ENCODE measurements around the gene TMEM151B. TPM values are rescaled to one million over a fixed set of nuclear protein-coding genes. Genes with fewer than 3 reads are reported as not detected.

Gene TMEM151B
- total and polyA plus RNA-seq, 2 experiments from 2014 or later: 0.30 TPM

- Histone ChIP-seq H3K4me2 (no peak overlapping the region), H3K4me1 (ENCODE audit: insufficient read depth) (no peaks in the 10 kb centered on the region), H3K27me3 (peaks cover 24% of the 10 kb centered on the region), H3K27ac (no peak overlapping the region), H3K4me3 (no peak overlapping the region), H3K9me2 (replicated peaks; ENCODE audit: insufficient read depth) (no peaks in the 10 kb centered on the region), H4K20me1 (ENCODE audit: insufficient read depth, poor library complexity, severe bottlenecking) (no peaks in the 10 kb centered on the region), H2AFZ (no peak overlapping the region), H3K79me2 (no peaks in the 10 kb centered on the region), H3K36me3 (replicated peaks; ENCODE audit: insufficient read depth, low read depth) (no peaks in the 10 kb centered on the region), H3K9me3 (ENCODE audit: low read depth) (no peaks in the 10 kb centered on the region)
- TF ChIP-seq, protein P1, sequence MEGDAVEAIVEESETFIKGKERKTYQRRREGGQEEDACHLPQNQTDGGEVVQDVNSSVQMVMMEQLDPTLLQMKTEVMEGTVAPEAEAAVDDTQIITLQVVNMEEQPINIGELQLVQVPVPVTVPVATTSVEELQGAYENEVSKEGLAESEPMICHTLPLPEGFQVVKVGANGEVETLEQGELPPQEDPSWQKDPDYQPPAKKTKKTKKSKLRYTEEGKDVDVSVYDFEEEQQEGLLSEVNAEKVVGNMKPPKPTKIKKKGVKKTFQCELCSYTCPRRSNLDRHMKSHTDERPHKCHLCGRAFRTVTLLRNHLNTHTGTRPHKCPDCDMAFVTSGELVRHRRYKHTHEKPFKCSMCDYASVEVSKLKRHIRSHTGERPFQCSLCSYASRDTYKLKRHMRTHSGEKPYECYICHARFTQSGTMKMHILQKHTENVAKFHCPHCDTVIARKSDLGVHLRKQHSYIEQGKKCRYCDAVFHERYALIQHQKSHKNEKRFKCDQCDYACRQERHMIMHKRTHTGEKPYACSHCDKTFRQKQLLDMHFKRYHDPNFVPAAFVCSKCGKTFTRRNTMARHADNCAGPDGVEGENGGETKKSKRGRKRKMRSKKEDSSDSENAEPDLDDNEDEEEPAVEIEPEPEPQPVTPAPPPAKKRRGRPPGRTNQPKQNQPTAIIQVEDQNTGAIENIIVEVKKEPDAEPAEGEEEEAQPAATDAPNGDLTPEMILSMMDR (IDR thresholded peaks at IDR 0.05; ENCODE audit: poor library complexity): no peak
- TF ChIP-seq EZH2phosphoT487 (IDR thresholded peaks at IDR 0.05; ENCODE audit: low read depth, severe bottlenecking, unreplicated experiment): no peak
- no peak for TF ChIP-seq EZH2 (IDR thresholded peaks at IDR 0.05; ENCODE audit: borderline replicate concordance)
- 40% methylated on average over 7 of the region's 7 CpGs for WGBS (ENCODE audit: low lambda C conversion rate, missing lambda C conversion rate)
- no peak for DNase-seq (ENCODE audit: low spot score)
Observed at GRCh38 chr6:44332585-44332984, 62.3 kb downstream of the TMEM151B start.

DNA sequence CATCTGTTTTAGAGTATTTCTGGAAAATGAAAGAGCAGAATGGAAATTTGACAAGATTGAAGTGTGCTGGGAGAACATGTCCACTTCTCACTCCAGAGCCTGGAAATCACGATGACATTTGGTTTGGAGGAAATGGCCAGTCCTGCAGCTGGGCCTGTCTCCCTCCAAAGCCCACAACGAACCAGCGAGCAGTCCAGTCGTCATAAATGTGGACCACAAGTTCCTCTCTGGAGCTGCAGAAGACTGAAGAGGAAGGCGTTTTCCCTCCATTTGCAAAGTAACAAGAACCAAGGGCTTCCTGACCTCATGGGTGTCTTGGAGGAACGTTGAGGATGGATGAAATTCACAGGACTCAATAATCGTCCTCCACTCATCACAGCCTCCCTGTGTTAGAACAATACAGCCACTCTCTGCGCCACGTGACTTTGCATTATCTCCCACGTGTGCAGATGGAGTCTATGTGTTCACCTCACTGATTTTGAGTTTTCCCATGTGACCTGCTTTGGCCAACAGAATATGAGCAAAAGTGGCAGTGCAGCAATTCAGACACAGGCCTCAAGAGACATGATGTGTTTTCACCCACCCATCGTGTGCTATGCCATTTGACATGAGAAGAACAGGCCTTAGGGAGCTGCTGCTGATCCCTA is 63.1 kb downstream of the TMEM151B start:
- Histone ChIP-seq H3K36me3 (replicated peaks; ENCODE audit: insufficient read depth, low read depth) (no peaks in the 10 kb centered on the region), H3K27me3 (peaks cover 21% of the 10 kb centered on the region), H3K27ac (no peak overlapping the region), H3K79me2 (no peaks in the 10 kb centered on the region), H2AFZ (no peak overlapping the region), H3K4me2 (no peak overlapping the region), H3K9me3 (ENCODE audit: low read depth) (no peaks in the 10 kb centered on the region), H3K4me1 (ENCODE audit: insufficient read depth) (no peaks in the 10 kb centered on the region), H3K4me3 (no peak overlapping the region), H4K20me1 (ENCODE audit: insufficient read depth, poor library complexity, severe bottlenecking) (no peaks in the 10 kb centered on the region), H3K9me2 (replicated peaks; ENCODE audit: insufficient read depth) (no peaks in the 10 kb centered on the region)
- TF ChIP-seq, protein P1 (IDR thresholded peaks at IDR 0.05; ENCODE audit: poor library complexity): no peak
- TF ChIP-seq EZH2 (IDR thresholded peaks at IDR 0.05; ENCODE audit: borderline replicate concordance) (no peak), EZH2phosphoT487 (IDR thresholded peaks at IDR 0.05; ENCODE audit: low read depth, severe bottlenecking, unreplicated experiment) (no peak)
- no peak for DNase-seq (ENCODE audit: low spot score)
- WGBS (ENCODE audit: low lambda C conversion rate, missing lambda C conversion rate): 81% methylated on average over 11 of the region's 11 CpGs

GRCh38 chr6:44333942-44334341 is 63.7 kb downstream of the TMEM151B start:
- Histone ChIP-seq H4K20me1 (ENCODE audit: insufficient read depth, poor library complexity, severe bottlenecking) (no peaks in the 10 kb centered on the region), H3K4me3 (no peak overlapping the region), H3K36me3 (replicated peaks; ENCODE audit: insufficient read depth, low read depth) (no peaks in the 10 kb centered on the region), H3K9me2 (replicated peaks; ENCODE audit: insufficient read depth) (no peaks in the 10 kb centered on the region), H3K27me3 (peaks cover 19% of the 10 kb centered on the region), H2AFZ (no peak overlapping the region), H3K9me3 (ENCODE audit: low read depth) (no peaks in the 10 kb centered on the region), H3K27ac (no peak overlapping the region), H3K4me1 (ENCODE audit: insufficient read depth) (no peaks in the 10 kb centered on the region), H3K79me2 (no peaks in the 10 kb centered on the region), H3K4me2 (no peak overlapping the region)
- no peak for TF ChIP-seq EZH2phosphoT487 (IDR thresholded peaks at IDR 0.05; ENCODE audit: low read depth, severe bottlenecking, unreplicated experiment)
- TF ChIP-seq, protein P1 (IDR thresholded peaks at IDR 0.05; ENCODE audit: poor library complexity): no peak
- TF ChIP-seq EZH2 (IDR thresholded peaks at IDR 0.05; ENCODE audit: borderline replicate concordance): no peak
- DNase-seq (ENCODE audit: low spot score): no peak
- 85% methylated on average over 5 of the region's 5 CpGs for WGBS (ENCODE audit: low lambda C conversion rate, missing lambda C conversion rate)
